Esophagus squamous epithelium (tissue), 4 donors: Measurements from ENCODE around the gene PRIM2.

Experiments
- POLR2A ChIP-seq, 4 donors: fragments of 450-650 bp; IDR thresholded peaks; one replicate each; pipeline ENCODE4 v1.6.1; 2017; ENCODE audit warnings: antibody characterized with exemption in 4 of 4, mild to moderate bottlenecking in 4 of 4, moderate library complexity in 3 of 4
- TF ChIP-seq, protein P1 (sequence below), 6 experiments: fragments of 450-650 bp in 4 of 6; fragments of 200-600 bp in 2 of 6; sonication (generic) in 2 of 6; IDR thresholded peaks; one replicate each; pipeline ENCODE4 v1.5.1; 2016 to 2019; ENCODE audit warnings: antibody characterized with exemption in 6 of 6, mild to moderate bottlenecking in 4 of 6, moderate library complexity in 4 of 6

DNA sequence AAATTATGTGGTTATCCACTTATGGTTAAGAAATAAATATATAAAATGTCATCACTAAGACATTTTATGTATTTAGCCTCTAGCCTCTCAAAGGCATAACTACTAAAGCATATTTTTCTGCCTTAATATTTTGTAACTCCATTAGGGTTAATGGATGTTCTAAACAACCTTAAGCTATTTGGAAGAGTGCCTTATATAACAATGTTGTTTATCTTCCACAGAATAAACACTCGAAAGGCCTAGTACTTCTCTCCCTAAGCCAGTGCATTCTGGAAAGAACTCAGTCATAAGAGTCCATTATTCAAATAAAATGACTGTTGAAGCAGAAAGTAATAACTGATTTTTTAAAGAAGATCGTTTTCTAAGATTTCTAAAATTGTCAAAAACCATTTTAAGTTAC lies 15.0 kb upstream of the PRIM2 start:
- TF ChIP-seq, protein P1, sequence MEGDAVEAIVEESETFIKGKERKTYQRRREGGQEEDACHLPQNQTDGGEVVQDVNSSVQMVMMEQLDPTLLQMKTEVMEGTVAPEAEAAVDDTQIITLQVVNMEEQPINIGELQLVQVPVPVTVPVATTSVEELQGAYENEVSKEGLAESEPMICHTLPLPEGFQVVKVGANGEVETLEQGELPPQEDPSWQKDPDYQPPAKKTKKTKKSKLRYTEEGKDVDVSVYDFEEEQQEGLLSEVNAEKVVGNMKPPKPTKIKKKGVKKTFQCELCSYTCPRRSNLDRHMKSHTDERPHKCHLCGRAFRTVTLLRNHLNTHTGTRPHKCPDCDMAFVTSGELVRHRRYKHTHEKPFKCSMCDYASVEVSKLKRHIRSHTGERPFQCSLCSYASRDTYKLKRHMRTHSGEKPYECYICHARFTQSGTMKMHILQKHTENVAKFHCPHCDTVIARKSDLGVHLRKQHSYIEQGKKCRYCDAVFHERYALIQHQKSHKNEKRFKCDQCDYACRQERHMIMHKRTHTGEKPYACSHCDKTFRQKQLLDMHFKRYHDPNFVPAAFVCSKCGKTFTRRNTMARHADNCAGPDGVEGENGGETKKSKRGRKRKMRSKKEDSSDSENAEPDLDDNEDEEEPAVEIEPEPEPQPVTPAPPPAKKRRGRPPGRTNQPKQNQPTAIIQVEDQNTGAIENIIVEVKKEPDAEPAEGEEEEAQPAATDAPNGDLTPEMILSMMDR (IDR thresholded peaks at IDR 0.05) = no peak
- no peak for TF ChIP-seq POLR2A (IDR thresholded peaks at IDR 0.05)
